Tibial nerve (tissue), 4 donors: ENCODE measurements around the gene MEF2A. TPM values are rescaled to one million over a fixed set of nuclear protein-coding genes. Genes with fewer than 3 reads are reported as not detected.

Source experiments
- DNase-seq, 2 donors: peaks; one replicate each; pipeline ENCODE4 v3.0.0-alpha.2; 2019; ENCODE audit warnings: low spot score in 2 of 2
- H3K27ac ChIP-seq, 4 donors: fragments of 200-600 bp; sonication (generic) in 3 of 4; one replicate each; pipeline ENCODE4 v1.5.1; 2017 to 2019; ENCODE audit warnings: mild to moderate bottlenecking in 1 of 4
- H3K27me3 ChIP-seq, 2 donors: fragments of 200-600 bp; sonication (generic) in 1 of 2; one replicate each; pipeline versions ENCODE4 v1.5.1 to v1.6.0; 2017 to 2019
- H3K36me3 ChIP-seq, 3 donors: fragments of 200-600 bp; sonication (generic); one replicate each; pipeline ENCODE4 v1.5.1; 2018 to 2019
- H3K4me1 ChIP-seq, 4 donors: fragments of 200-600 bp; sonication (generic) in 3 of 4; one replicate each; pipeline ENCODE4 v1.5.1; 2017 to 2019
- H3K4me3 ChIP-seq, 4 donors: fragments of 200-600 bp; sonication (generic) in 3 of 4; one replicate each; pipeline ENCODE4 v1.5.1; 2017 to 2019; ENCODE audit warnings: mild to moderate bottlenecking in 1 of 4, moderate library complexity in 1 of 4
- H3K9me3 ChIP-seq, 4 donors: fragments of 200-600 bp; sonication (generic) in 3 of 4; one replicate each; pipeline ENCODE4 v1.5.1; 2017 to 2019
- EP300 ChIP-seq, 2 donors: sonication (generic); formaldehyde crosslinking; IDR thresholded peaks; one replicate each; pipeline ENCODE4 v1.6.1; 2017; ENCODE audit warnings: antibody characterized with exemption in 2 of 2, mild to moderate bottlenecking in 1 of 2
- POLR2A ChIP-seq, 2 donors: fragments of 450-650 bp; IDR thresholded peaks; one replicate each; pipeline ENCODE4 v1.6.1; 2017; ENCODE audit warnings: antibody characterized with exemption in 2 of 2, mild to moderate bottlenecking in 2 of 2, moderate library complexity in 2 of 2
- WGBS, 2 donors: methylation state at CpG; one replicate each; pipeline ENCODE4 v1.1.5; 2018; 5-methylcytosine and 5-hydroxymethylcytosine counted together
- total RNA-seq, 4 donors: library from RNA; depleted of rRNA; stranded (reverse); fragments of >200 nt; gene quantifications; one replicate each; pipeline ENCODE4 v1.1.0, GENCODE V29; 2016
- TF ChIP-seq, protein P1 (sequence below), 5 experiments: fragments of 200-600 bp in 3 of 5; fragments of 450-650 bp in 2 of 5; sonication (generic) in 3 of 5; IDR thresholded peaks; one replicate each; pipeline ENCODE4 v1.5.1; 2016 to 2019; ENCODE audit warnings: antibody characterized with exemption in 5 of 5, mild to moderate bottlenecking in 3 of 5, moderate library complexity in 2 of 5

The MEF2A gene
- total RNA-seq, 4 donors from 2014 or later = 45.5 to 66.3 (median 55.8) TPM

DNA sequence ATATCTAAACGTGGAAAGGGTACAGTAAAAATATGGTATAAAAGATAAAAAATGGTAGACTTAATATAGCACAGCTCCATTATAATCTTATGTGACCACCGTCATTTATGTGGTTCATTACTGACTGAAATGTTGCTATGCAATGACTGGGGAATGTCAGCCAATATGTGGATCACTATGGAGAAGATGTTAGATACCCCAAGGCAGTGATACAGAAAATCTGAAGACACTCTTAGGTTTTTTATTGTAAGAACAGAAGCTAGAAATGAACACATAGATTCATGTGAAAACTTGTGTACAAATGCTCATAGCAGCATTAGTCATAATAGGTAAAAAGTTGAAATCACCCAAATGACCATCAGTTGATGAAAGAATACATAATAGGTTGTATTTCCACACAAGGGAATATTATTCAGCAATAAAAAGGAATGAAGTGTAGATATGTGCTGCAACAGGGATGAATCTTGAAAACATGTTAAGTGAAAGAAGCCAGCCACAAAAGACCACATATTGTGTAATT lies 18.4 kb downstream of the MEF2A start:
- DNase-seq = no peak
- Histone ChIP-seq H3K4me1 (peaks cover 0 to 34% (median 10%) of the 10 kb centered on the region in 4 donors), H3K9me3 (peaks cover 0 to 42% (median 5%) of the 10 kb centered on the region in 4 donors), H3K4me3 (no peak overlapping the region), H3K36me3 (peaks cover 0 to 28% (median 0%) of the 10 kb centered on the region in 3 donors), H3K27me3 (no peaks in the 10 kb centered on the region), H3K27ac (no peak overlapping the region)
- WGBS, 2 donors = 94 to 95% methylated on average over 2 of the region's 2 CpGs
- TF ChIP-seq, protein P1, sequence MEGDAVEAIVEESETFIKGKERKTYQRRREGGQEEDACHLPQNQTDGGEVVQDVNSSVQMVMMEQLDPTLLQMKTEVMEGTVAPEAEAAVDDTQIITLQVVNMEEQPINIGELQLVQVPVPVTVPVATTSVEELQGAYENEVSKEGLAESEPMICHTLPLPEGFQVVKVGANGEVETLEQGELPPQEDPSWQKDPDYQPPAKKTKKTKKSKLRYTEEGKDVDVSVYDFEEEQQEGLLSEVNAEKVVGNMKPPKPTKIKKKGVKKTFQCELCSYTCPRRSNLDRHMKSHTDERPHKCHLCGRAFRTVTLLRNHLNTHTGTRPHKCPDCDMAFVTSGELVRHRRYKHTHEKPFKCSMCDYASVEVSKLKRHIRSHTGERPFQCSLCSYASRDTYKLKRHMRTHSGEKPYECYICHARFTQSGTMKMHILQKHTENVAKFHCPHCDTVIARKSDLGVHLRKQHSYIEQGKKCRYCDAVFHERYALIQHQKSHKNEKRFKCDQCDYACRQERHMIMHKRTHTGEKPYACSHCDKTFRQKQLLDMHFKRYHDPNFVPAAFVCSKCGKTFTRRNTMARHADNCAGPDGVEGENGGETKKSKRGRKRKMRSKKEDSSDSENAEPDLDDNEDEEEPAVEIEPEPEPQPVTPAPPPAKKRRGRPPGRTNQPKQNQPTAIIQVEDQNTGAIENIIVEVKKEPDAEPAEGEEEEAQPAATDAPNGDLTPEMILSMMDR (IDR thresholded peaks at IDR 0.05) = no peak
- no peak for TF ChIP-seq POLR2A (IDR thresholded peaks at IDR 0.05)
- no peak for TF ChIP-seq EP300 (IDR thresholded peaks at IDR 0.05)

- no peak for DNase-seq
These were observed 20.3 kb downstream of the MEF2A start for GRCh38 chr15:99586121-99586520.

DNA sequence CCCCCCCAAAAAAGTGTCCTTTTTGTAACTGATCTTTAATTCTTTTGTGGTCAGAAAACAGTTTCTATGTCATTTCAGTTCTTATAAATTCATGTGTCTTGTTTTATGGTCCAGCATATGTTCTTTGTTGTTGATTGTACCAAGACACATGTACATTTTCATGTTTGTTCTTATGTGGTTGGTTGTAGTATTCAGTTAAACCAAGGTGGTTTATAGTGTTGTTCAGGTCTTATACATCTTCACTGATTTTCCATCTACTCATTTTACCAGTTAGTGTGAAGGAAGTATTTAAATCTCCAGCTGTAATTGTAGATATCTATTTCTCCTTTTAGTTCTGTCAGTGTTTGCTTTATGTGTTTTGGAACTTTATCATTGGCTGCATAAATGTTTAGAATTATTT lies 24.0 kb downstream of the MEF2A start:
- H3K4me1 ChIP-seq = peaks cover 0 to 14% (median 0%) of the 10 kb centered on the region in 4 donors
- no peak overlapping the region for H3K4me3 ChIP-seq
- peaks cover 0 to 34% (median 5%) of the 10 kb centered on the region in 4 donors for H3K9me3 ChIP-seq
- no peak for DNase-seq
- H3K27me3 ChIP-seq = no peaks in the 10 kb centered on the region
- H3K27ac ChIP-seq = no peak overlapping the region
- TF ChIP-seq POLR2A (IDR thresholded peaks at IDR 0.05) = no peak
- TF ChIP-seq, protein P1 (IDR thresholded peaks at IDR 0.05) = no peak
- no peak for TF ChIP-seq EP300 (IDR thresholded peaks at IDR 0.05)
- H3K36me3 ChIP-seq = peaks cover 0 to 18% (median 0%) of the 10 kb centered on the region in 3 donors

More at GRCh38 chr15:99586121-99586520, 20.3 kb downstream of the MEF2A start:
- H3K36me3 ChIP-seq = peaks cover 0 to 28% (median 0%) of the 10 kb centered on the region in 3 donors
- no peak overlapping the region for H3K4me3 ChIP-seq
- no peaks in the 10 kb centered on the region for H3K27me3 ChIP-seq
- H3K27ac ChIP-seq = no peak overlapping the region
- H3K4me1 ChIP-seq = peaks cover 0 to 16% (median 4%) of the 10 kb centered on the region in 4 donors
- no peak for TF ChIP-seq POLR2A (IDR thresholded peaks at IDR 0.05)
- TF ChIP-seq EP300 (IDR thresholded peaks at IDR 0.05) = no peak
- TF ChIP-seq, protein P1 (IDR thresholded peaks at IDR 0.05) = no peak
- WGBS, 2 donors = 96 to 97% methylated on average over 1 of the region's 1 CpG
- H3K9me3 ChIP-seq = peaks cover 0 to 42% (median 5%) of the 10 kb centered on the region in 4 donors

DNA sequence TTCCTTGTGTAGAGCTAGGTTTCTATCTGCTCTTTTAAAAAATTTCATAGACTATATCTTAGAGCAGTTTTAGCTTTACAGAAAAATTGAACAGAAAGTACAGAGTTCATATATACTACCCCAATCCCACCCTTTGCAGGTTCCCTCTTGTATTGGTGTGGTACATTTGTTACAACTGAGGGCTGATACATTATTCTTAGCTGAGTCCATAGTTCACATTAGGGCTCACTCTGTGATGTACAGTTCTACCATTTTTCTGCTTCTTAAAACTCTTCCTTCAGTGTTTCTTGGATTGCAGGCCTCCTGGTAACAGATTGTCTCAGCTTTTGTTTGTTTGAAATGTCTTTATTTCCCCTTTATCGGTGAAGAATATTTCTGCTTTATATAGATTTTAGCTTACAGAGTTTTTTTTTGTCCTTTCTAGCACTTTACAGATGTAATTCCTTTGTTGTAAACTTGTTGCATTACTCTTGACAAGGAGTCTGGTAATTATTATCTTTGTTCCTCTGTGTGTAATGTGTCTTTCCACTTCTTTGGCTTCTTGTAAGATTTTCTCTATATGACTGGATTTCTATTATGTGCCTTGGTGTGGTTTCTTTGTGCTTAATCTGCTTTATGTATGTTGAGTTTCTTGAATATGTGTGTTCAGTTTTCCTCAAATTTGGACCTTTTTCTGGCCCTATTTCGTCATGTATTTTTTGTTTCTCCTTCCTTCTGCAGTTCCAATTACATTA lies 25.3 kb downstream of the MEF2A start:
- DNase-seq = no peak
- TF ChIP-seq POLR2A (IDR thresholded peaks at IDR 0.05) (no peak), EP300 (IDR thresholded peaks at IDR 0.05) (no peak)
- TF ChIP-seq, protein P1 (IDR thresholded peaks at IDR 0.05) = no peak
- WGBS, 2 donors = 91% methylated on average over 2 of the region's 2 CpGs
- Histone ChIP-seq H3K9me3 (peaks cover 0 to 22% (median 3%) of the 10 kb centered on the region in 4 donors), H3K27me3 (no peaks in the 10 kb centered on the region), H3K27ac (no peak overlapping the region), H3K36me3 (peaks cover 0 to 9% (median 0%) of the 10 kb centered on the region in 3 donors), H3K4me3 (no peak overlapping the region), H3K4me1 (peaks cover 0 to 25% (median 0%) of the 10 kb centered on the region in 4 donors)

DNA sequence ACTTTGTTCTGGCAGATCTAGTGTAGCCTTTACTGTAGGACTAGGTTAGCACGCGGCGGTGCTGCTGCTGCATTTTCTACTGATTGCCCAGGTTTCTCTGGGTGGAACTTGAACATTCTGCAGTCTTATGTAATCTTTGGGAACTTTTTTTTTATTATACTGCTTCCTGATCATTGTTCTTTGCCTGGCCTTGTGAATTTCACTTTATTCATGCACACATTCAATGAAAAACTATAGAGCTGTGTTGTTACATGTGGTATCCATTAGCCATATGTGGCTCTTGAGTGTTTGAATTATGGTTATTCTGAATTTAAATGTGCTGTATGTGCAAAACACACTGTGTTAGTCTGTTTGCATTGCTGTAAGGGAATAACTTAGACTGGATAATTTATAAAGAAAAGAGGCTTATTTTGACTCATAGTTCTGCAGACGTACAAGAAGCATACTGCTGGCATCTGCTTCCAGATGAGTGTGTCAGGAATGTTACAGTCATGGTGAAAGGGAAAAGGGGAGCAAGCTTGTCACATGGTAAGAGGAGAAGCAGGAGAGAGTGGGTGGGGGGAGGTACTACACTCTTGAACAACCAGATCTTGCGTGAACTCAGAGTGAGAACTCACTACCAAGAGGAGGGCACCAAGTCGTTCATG lies 26.5 kb downstream of the MEF2A start:
- H3K27me3 ChIP-seq = no peaks in the 10 kb centered on the region
- H3K36me3 ChIP-seq = peaks cover 0 to 8% (median 0%) of the 10 kb centered on the region in 3 donors
- no peak for DNase-seq
- 72 to 74% methylated on average over 6 of the region's 6 CpGs for WGBS, 2 donors
- H3K4me3 ChIP-seq = no peak overlapping the region
- TF ChIP-seq, protein P1 (IDR thresholded peaks at IDR 0.05) = no peak
- TF ChIP-seq EP300 (IDR thresholded peaks at IDR 0.05) = no peak
- no peak for TF ChIP-seq POLR2A (IDR thresholded peaks at IDR 0.05)
- H3K9me3 ChIP-seq = peaks cover 0 to 11% (median 0%) of the 10 kb centered on the region in 4 donors
- no peak overlapping the region for H3K27ac ChIP-seq
- peaks cover 0 to 29% (median 0%) of the 10 kb centered on the region in 4 donors for H3K4me1 ChIP-seq
